GM21390 (cell line): ENCODE data around the gene ATP2B3.
"Not testable (repeated sequence)": the region's sequence is repeated elsewhere in the genome, so short reads cannot be mapped to it uniquely, and the experiment has no call there.

Source experiments
- ATAC-seq: cut with Tn5 transposase; IDR thresholded peaks from one replicate; pipeline ENCODE4 v1.9.1; 2021; ENCODE audit not compliant: unreplicated experiment

Gene ATP2B3

GRCh38 chrX:153592091-153592833 lies 74.8 kb downstream of the ATP2B3 start:
- no peak for ATAC-seq

GRCh38 chrX:153592966-153593688 lies 75.7 kb downstream of the ATP2B3 start:
- ATAC-seq = no peak

GRCh38 chrX:153593811-153594500 lies 76.5 kb downstream of the ATP2B3 start:
- no peak for ATAC-seq

- ATAC-seq = no peak
Measured at GRCh38 chrX:153595387-153595786, 77.9 kb downstream of the ATP2B3 start.

- ATAC-seq = no peak
Measured at GRCh38 chrX:153595859-153596857, 78.7 kb downstream of the ATP2B3 start.

- ATAC-seq = no peak
Measured at GRCh38 chrX:153596981-153597750, 79.7 kb downstream of the ATP2B3 start.

GRCh38 chrX:153598541-153599191 lies 81.2 kb downstream of the ATP2B3 start, which contains the start of gene CCNQ:
TSS of gene CCNQ (minus strand) at chrX:153599139. CDS start at chrX:153599073, 66 bp downstream.
- ATAC-seq = peak; percentile 58

- ATAC-seq = peak; percentile 87
Measured at GRCh38 chrX:153599192-153600031, 82.0 kb downstream of the ATP2B3 start.

- ATAC-seq = no peak
Measured at GRCh38 chrX:153600032-153600373, 82.6 kb downstream of the ATP2B3 start.

- ATAC-seq = no peak
Measured at GRCh38 chrX:153600921-153601320, 83.5 kb downstream of the ATP2B3 start.

GRCh38 chrX:153601511-153602110 lies 84.2 kb downstream of the ATP2B3 start:
- no peak for ATAC-seq

GRCh38 chrX:153602601-153603000 lies 85.2 kb downstream of the ATP2B3 start:
- ATAC-seq = no peak

- no peak for ATAC-seq
Measured at GRCh38 chrX:153603131-153603656, 85.8 kb downstream of the ATP2B3 start.

- not testable (repeated sequence) for ATAC-seq
Measured at GRCh38 chrX:153604666-153605380, 87.4 kb downstream of the ATP2B3 start.

- ATAC-seq = no peak
Measured at GRCh38 chrX:153606503-153606902, 89.1 kb downstream of the ATP2B3 start.

- no peak for ATAC-seq
Measured at GRCh38 chrX:153608376-153608775, 90.9 kb downstream of the ATP2B3 start.

- ATAC-seq = no peak
Measured at GRCh38 chrX:153608806-153609205, 91.4 kb downstream of the ATP2B3 start.
